NCI-H1105 treated with DMSO at 0.1 percent for 48 hours (cell line): ENCODE data around the gene COL5A3.
"Not testable (repeated sequence)": the region's sequence is repeated elsewhere in the genome, so short reads cannot be mapped to it uniquely, and the experiment has no call there.

Source experiments
- DNase-seq: peaks from one replicate; lab custom pipeline; 2025; lab: John Stamatoyannopoulos, UW

COL5A3 gene

DNA sequence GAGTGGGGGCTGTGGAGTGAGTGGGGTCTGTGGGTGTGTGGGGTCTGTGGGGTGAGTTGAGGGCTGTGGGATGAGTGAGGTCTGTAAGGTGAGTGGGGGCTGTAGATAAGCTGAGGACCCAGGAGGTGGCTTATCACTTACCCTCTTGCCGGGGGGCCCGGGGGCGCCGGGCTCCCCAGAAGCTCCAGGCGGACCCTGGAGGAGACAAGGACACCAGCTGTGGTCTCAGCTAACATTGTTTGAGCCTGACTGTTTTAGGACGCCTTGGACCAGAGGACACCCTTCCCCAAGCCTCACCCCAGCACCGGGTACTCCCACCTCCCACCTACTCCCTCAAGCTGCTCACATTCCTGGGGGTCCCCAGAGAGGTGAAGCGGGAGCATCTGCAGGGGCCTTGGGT lies 39.8 kb downstream of the COL5A3 start:
- no peak for DNase-seq

- no peak for DNase-seq
Observed at GRCh38 chr19:9969688-9969975, 40.7 kb downstream of the COL5A3 start.

DNA sequence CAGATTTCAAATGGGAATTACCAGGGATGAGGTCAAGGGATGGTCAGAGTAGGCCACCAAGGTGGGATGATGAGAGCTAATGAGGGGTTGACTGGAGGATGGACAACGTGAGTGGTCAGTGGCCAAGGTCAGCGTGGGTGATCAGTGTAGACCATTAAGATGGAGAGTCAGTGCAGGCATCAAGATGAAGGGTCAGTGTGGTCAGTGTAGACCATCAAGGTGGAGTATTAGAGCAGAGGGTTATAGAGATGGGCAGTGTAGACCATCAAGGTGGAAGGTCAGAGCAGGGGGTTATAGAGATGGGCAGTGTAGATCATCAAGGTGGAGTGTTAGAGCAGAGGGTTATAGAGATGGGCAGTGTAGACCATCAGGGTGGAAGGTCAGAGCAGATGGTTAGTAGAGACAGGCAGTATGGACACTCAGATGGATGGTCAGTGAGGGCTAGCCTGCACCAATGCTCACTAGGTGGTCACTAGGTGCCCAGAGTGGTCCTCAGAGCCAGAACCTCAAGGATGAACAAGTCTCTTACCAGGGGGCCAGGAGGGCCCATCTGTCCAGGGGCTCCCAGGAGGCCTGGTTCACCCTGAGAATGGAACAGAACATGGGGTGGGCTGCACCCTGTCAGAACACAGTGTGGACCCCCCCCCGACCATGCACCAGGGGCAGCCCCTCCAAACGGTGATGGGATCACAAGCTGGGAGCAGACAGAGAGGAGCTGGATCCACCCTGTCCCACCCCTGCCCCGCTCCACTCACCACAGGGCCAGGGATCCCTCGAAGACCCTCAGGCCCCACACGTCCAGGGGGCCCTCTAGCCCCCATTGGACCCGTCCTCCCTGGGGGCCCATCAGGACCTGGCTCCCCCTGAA lies 41.2 kb downstream of the COL5A3 start:
- DNase-seq, result no peak

DNA sequence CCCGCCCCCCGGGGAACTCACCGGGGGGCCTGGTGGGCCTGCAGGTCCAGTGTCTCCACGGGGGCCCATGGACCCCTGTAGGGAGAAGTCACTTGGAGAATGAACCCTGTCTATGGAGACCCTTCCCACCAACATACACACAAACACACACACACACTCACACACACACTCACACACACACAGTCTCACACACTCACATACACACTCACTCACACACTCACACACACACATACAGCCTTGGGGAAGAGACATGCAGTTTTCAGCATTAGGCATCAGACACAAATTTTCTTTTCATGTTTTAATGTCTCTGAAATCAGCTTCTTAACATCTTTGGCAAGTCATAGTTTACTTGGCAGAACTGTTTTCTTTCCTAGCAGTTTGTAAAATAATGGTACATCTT lies 43.0 kb downstream of the COL5A3 start:
- no peak for DNase-seq

- no peak for DNase-seq
Observed at GRCh38 chr19:9966448-9966847, 43.9 kb downstream of the COL5A3 start.

- DNase-seq, result no peak
Observed at GRCh38 chr19:9966024-9966423, 44.3 kb downstream of the COL5A3 start.

GRCh38 chr19:9962623-9963290 lies 47.5 kb downstream of the COL5A3 start:
- no peak for DNase-seq

- DNase-seq, result no peak
Observed at GRCh38 chr19:9961103-9961502, 49.2 kb downstream of the COL5A3 start.

DNA sequence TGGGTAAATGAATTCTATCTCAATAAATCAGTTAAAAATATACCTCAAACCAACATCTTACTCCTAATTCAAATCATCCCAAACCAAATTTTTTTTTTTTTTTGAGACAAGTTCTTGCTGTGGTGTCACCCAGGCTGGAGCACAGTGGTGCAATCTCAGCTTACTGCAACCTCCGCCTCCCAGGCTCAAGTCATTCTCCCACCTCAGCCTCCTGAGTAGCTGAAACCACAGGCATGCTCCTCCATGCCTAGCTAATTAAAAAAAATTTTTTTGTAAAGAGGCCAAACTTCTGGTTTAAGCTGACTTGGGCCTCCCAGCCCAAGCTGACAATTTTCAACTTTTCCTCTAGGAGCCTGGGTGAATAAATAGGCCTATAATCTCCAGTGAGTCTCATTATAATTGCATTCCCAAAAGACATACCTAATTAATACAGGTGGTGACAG lies 51.9 kb downstream of the COL5A3 start:
- DNase-seq, result no peak

DNA sequence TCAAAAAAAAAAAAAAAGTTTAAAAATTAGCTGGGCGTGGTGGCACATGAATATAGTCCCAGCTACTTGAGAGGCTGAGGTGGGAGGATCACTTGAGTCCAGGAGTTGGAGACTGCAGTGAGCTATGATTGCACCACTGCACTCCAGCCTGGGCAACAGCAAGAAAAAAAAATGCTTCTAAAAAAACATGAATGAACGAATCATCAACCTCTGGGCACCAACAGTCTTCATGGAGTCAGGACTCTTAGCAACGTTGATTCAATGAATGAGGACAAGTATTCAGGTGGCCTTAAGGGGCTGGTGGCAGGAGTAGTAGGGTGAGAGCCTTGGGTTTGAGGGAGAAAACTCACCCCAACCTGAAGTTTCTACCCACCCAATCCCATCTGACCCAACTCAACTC lies 53.3 kb downstream of the COL5A3 start:
- no peak for DNase-seq

GRCh38 chr19:9953802-9954542 lies 56.3 kb downstream of the COL5A3 start:
- DNase-seq, result no peak

- no peak for DNase-seq
Observed at GRCh38 chr19:9952276-9952675, 58.0 kb downstream of the COL5A3 start.

- no peak for DNase-seq
Observed at GRCh38 chr19:9947441-9947840, 62.9 kb downstream of the COL5A3 start.

GRCh38 chr19:9946528-9947125 lies 63.7 kb downstream of the COL5A3 start:
- DNase-seq, result not testable (repeated sequence)

GRCh38 chr19:9945319-9945966 lies 64.9 kb downstream of the COL5A3 start:
- DNase-seq, result no peak

GRCh38 chr19:9943744-9944143 lies 66.6 kb downstream of the COL5A3 start:
- no peak for DNase-seq

DNA sequence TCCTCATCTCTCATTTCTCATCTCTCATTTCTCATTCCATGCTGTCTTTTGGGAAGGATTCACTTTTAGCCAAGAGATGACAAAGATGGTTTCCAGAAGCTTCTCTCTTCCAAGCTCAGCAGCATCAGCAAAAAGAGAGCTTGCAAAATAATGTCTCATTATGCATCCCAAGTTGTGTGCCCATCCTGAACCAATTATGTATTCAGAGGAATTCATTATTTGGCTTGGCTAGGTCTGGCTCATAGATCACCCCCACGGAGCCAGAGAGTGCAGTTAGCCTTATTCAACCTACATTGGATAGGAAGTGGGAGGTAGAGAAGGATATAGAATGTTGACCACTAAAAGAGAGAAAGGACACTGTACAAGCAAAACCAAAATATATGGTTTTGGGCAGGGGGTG lies 68.6 kb downstream of the COL5A3 start:
- no peak for DNase-seq

DNA sequence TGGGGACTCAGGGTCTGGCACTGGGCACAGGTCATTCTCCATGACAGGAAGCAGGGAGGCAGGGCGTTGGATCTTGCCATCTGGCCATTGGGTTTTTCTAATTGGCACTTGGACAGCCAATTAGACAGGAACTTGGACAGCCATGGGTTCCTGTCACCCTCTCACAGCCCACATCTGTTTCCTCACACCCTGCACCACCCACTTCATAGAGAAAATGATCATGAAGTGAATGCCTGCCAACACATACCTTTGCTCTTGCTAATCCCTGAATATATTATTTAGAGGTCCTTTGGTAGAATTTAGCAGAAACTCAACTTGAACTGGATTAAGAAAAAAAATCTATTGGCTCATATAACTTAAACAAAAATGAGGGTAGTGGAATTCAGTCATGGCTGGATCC lies 69.1 kb downstream of the COL5A3 start:
- DNase-seq, result no peak

DNA sequence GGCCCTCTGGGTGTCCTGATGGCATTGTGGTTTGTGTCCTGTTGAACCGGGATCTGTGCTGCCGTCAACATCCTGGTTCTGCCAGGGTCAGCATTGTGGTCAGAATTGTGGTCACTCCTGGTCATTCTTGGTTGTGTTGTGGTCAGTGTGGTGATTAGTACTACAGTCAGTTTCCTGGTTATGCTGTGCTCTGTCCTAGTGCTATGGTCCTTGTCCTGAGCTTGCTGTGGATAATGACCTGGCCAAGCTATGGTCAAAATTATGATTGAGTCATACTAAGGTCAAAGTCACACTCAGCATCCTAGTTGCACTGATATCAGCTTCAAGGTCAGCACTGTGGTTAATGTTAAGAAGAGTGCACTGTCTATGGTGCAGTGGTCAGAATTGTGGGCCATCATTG lies 69.5 kb downstream of the COL5A3 start:
- no peak for DNase-seq

- no peak for DNase-seq
Observed at GRCh38 chr19:9939301-9939913, 70.9 kb downstream of the COL5A3 start.

- no peak for DNase-seq
Observed at GRCh38 chr19:9937001-9937411, 73.3 kb downstream of the COL5A3 start.
